Sigmoid colon (tissue), 4 donors: ENCODE results near the gene NOL12.

Source experiments
- POLR2A ChIP-seq, 2 donors: fragments of 450-650 bp; IDR thresholded peaks; one replicate each; pipeline ENCODE4 v1.6.1; 2016; ENCODE audit warnings: antibody characterized with exemption in 2 of 2, mild to moderate bottlenecking in 2 of 2, moderate library complexity in 2 of 2
- POLR2AphosphoS5 ChIP-seq, 4 donors: sonication (generic); formaldehyde crosslinking; IDR thresholded peaks; one replicate each; pipeline ENCODE4 v1.6.1; 2017; ENCODE audit warnings: antibody characterized with exemption in 4 of 4
- TF ChIP-seq, protein P1 (sequence below), 4 experiments: fragments of 450-650 bp in 3 of 4; fragments of 200-600 bp in 1 of 4; IDR thresholded peaks; one replicate each; pipeline ENCODE4 v1.5.1; 2016 to 2019; ENCODE audit warnings: antibody characterized with exemption in 4 of 4, mild to moderate bottlenecking in 3 of 4, moderate library complexity in 2 of 4

DNA sequence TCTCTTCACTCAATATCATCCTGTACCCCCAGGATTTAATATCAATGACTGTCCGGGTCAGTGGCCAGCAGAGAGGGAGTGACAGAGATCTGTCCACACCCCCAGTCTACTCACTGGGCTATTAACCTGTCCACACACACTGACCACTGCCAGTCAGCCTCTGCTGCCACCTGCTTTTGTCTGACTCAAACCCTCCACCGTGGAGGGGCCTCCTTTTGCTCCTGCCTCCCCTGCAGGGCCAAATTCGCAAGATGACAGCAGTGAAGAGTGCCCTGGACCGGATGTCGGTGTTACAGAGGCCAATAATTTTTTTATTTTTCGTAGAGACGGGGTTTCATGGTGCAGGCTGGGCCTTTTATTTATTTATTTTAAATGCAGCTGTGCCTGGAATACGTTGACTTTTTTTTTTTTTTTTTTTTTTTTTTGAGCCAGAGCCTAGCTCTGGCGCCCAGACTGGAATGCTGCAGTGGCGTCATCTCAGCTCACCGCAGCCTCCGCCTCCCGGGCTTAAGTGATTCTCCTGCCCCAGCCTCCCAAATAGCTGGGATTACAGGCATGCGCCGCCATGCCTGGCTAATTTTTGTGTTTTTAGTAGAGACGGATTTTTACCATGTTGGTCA is 22.5 kb upstream of the NOL12 start:
- TF ChIP-seq POLR2AphosphoS5 (IDR thresholded peaks at IDR 0.05) = peak in 1 of 4 donors; percentile 22
- TF ChIP-seq, protein P1, sequence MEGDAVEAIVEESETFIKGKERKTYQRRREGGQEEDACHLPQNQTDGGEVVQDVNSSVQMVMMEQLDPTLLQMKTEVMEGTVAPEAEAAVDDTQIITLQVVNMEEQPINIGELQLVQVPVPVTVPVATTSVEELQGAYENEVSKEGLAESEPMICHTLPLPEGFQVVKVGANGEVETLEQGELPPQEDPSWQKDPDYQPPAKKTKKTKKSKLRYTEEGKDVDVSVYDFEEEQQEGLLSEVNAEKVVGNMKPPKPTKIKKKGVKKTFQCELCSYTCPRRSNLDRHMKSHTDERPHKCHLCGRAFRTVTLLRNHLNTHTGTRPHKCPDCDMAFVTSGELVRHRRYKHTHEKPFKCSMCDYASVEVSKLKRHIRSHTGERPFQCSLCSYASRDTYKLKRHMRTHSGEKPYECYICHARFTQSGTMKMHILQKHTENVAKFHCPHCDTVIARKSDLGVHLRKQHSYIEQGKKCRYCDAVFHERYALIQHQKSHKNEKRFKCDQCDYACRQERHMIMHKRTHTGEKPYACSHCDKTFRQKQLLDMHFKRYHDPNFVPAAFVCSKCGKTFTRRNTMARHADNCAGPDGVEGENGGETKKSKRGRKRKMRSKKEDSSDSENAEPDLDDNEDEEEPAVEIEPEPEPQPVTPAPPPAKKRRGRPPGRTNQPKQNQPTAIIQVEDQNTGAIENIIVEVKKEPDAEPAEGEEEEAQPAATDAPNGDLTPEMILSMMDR (IDR thresholded peaks at IDR 0.05) = no peak
- no peak for TF ChIP-seq POLR2A (IDR thresholded peaks at IDR 0.05)
